Prostate gland (tissue), 2 donors: ENCODE data around the gene TMUB1.

Experiments used
- POLR2A ChIP-seq: fragments of 450-650 bp; IDR thresholded peaks from one replicate; pipeline ENCODE4 v1.6.1; 2016; ENCODE audit warnings: antibody characterized with exemption, mild to moderate bottlenecking
- TF ChIP-seq, protein P1 (sequence below), 4 experiments: fragments of 200-600 bp in 2 of 4; fragments of 450-650 bp in 2 of 4; sonication (generic) in 2 of 4; IDR thresholded peaks; 1 replicate in 3 of 4; 2 replicates in 1 of 4; pipeline ENCODE4 v1.5.1; 2016 to 2019; ENCODE audit warnings: antibody characterized with exemption in 4 of 4, mild to moderate bottlenecking in 2 of 4, moderate library complexity in 2 of 4

DNA sequence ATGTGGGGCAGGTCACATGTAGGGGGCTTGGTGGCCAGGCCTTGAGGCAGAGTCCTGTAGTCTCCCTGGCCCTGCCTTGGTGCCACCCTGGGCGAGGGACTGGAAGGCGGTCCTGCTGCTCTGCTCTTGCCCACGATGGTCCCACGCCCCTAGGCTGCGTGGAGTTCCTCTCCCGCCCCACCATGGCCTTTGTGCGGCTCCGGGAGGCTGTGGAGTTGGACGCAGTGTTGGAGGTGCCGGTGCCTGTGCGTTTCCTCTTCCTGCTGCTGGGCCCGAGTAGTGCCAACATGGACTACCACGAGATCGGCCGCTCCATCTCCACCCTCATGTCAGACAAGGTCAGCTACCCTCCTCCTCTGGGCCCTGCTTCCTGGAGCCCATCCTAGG lies 12.7 kb downstream of the TMUB1 start:
- TF ChIP-seq, protein P1, sequence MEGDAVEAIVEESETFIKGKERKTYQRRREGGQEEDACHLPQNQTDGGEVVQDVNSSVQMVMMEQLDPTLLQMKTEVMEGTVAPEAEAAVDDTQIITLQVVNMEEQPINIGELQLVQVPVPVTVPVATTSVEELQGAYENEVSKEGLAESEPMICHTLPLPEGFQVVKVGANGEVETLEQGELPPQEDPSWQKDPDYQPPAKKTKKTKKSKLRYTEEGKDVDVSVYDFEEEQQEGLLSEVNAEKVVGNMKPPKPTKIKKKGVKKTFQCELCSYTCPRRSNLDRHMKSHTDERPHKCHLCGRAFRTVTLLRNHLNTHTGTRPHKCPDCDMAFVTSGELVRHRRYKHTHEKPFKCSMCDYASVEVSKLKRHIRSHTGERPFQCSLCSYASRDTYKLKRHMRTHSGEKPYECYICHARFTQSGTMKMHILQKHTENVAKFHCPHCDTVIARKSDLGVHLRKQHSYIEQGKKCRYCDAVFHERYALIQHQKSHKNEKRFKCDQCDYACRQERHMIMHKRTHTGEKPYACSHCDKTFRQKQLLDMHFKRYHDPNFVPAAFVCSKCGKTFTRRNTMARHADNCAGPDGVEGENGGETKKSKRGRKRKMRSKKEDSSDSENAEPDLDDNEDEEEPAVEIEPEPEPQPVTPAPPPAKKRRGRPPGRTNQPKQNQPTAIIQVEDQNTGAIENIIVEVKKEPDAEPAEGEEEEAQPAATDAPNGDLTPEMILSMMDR (IDR thresholded peaks at IDR 0.05) = no peak
- TF ChIP-seq POLR2A = no peak
